T-helper 2 cell (primary cell): ENCODE data around the gene ELP2.
A peak's percentile ranks its signal among the peaks of the same experiment; 100 is the strongest.
"Not testable (repeated sequence)": the region's sequence is repeated elsewhere in the genome, so short reads cannot be mapped to it uniquely, and the experiment has no call there.

Source experiments
- DNase-seq, 5 experiments: peaks; one replicate each; pipeline versions ENCODE4 v3.0.0 to v3.0.0-alpha.2; 2012 to 2022
- total RNA-seq, 2 donors: gene quantifications; one replicate each; lab custom pipeline; 2026; lab: John Stamatoyannopoulos, UW

The ELP2 gene, protein sequence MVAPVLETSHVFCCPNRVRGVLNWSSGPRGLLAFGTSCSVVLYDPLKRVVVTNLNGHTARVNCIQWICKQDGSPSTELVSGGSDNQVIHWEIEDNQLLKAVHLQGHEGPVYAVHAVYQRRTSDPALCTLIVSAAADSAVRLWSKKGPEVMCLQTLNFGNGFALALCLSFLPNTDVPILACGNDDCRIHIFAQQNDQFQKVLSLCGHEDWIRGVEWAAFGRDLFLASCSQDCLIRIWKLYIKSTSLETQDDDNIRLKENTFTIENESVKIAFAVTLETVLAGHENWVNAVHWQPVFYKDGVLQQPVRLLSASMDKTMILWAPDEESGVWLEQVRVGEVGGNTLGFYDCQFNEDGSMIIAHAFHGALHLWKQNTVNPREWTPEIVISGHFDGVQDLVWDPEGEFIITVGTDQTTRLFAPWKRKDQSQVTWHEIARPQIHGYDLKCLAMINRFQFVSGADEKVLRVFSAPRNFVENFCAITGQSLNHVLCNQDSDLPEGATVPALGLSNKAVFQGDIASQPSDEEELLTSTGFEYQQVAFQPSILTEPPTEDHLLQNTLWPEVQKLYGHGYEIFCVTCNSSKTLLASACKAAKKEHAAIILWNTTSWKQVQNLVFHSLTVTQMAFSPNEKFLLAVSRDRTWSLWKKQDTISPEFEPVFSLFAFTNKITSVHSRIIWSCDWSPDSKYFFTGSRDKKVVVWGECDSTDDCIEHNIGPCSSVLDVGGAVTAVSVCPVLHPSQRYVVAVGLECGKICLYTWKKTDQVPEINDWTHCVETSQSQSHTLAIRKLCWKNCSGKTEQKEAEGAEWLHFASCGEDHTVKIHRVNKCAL
- total RNA-seq, result 138 to 172 reads per million in 2 donors

DNA sequence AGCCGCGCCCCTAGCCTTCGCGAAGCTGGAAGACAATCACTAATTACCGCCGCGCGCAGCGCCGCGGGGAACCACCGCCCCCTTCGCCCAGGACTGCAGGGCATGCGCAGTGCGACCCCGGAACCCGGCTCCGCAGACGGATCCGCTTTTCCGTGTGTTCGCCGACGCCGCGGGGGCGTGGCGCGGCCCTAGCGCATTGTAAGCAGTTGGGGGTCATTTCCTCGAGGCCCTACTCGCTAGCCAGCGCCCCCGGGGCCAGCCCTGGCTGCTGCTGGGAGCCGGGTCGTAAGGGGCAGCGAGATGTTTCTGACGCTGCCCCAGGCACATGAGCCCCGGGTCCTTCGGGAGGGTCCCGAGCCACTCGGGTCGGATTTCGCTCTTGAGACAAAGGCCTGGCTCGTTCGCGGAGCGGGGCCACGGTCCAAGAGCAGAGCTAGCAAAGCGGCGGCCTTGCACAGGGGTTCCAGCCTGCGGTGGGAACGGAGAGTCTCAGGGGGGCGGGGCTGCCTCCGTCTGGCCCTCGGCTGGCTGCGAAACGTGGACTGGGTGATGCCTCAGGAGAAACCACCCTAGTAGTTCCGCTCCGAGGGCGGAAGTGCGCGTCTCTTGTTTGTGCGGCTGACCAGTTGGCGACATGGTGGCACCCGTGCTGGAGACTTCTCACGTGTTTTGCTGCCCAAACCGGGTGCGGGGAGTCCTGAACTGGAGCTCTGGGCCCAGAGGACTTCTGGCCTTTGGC is at the start of gene ELP2, which contains the start of gene SLC39A6:
TSS of gene ELP2 (plus strand) at position 600 of the 739 bp plus-strand sequence. CDS start at position 635, 35 bp downstream.
TSS of gene SLC39A6 (minus strand) at position 41 of the 739 bp plus-strand sequence. CDS start 2,333 bp downstream, outside the sequence.
- peak; percentile 89 to 97 (median 93) for DNase-seq

DNA sequence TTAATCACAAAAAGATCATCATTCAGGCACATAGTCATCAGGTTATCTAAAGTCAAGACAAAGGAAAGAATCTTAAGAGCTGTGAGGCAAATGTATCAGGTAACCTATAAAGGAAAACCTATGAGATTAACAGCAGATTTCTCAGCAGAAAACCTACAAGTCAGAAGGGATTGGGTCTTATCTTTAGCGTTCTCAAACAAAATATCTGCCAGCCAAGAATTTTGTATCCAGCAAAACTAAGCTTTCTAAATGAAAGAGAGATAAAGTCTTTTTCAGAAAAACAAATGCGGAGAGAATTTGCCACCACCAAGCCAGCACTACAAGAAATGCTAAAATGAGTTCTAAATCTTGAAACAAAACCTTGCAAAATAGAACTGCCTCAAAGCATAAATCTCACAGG is 48.6 kb upstream of the ELP2 start:
- not testable (repeated sequence) for DNase-seq

DNA sequence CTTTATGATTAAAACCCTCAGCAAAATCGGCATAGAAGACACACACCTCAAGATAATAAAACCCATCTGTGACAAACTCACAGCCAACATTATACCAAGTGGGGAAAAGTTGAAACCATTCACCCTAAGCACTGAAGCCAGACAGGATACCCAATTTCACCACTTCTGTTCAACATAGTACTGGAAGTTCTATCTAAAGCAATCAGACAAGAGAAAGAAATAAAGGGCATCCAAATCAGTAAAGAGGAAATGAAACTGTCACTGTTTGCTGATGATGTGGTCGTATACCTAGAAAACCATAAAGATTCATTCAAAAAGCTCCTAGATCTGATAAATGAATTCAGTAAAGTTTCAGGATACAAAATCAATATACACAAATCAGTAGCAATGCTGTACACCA is 46.0 kb upstream of the ELP2 start:
- peak in 1 of 5 experiments; percentile 35 for DNase-seq

DNA sequence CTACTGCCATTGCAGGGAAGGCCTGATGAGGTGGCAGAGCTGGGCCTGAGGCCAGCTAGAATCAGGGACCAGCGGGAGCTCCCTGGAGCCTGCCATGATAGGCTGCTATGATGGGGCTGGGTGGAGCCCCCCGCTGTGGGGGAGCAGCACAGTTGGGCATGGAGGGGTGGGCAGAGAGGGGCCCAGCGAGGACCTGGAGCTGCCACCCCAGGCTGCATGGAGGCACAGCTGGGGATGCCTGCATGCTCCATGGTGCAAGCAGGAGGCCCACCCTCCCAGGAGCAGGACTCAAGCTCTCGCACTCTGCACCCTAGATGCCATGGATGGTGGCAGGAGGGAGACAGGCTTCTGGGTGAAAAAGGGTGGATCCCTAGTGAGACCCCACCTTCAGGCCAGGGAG is 44.5 kb upstream of the ELP2 start:
- no peak for DNase-seq

DNA sequence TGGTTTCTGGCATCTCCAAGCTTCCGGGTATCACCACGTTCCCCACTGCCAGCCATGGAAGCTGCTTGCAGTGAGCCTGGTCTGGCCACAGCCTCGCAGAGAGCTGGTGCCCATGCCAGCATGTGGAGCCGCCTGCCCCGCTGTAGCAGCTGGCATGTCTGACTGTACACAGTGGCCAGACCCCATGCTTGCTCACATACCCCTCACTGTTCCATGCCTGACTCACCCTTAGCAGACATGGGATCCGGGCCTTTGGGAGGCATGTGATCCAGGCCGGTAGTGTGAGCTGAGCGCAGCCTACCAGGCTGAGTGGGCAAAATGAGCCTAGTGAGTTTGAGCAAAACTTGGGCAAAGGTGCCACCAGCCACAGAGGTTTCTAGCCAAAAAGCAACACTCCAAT is 43.5 kb upstream of the ELP2 start:
- no peak for DNase-seq

DNA sequence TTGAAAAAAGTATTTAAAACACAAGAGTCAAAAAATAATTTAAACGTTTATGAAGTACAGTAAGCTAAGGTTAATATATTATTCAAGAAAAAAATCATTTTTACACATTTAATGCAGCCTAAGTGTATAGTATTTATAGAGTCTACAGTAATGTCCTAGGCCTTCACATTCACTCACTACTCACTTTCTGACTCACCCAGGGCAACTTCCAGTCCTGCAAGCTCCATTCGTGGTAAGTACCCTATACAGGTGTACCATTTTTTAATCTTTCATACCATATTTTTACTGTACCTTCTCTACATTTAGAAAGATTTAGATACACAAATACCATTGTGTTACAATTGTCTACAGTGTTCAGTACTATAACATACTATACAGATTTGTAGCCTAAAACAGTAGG is 41.4 kb upstream of the ELP2 start:
- DNase-seq, result no peak

DNA sequence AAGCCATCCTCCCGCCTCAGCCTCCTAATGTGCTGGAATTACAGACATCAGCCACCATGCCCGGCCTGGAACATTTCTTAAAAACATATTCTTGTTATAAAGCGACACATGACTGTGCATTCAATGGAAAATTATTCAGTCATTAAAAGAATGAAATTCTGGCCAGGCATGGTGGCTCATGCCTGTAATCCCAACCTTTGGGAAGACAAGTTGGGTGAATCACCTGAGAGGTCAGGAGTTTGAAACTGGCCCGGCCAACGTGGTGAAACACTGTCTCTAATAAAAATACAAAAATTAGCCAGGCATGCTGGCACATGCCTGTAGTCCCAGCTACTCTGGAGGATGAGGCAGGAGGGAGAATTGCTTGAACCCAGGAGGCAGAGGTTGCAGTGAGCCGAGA is 40.7 kb upstream of the ELP2 start:
- DNase-seq, result no peak

DNA sequence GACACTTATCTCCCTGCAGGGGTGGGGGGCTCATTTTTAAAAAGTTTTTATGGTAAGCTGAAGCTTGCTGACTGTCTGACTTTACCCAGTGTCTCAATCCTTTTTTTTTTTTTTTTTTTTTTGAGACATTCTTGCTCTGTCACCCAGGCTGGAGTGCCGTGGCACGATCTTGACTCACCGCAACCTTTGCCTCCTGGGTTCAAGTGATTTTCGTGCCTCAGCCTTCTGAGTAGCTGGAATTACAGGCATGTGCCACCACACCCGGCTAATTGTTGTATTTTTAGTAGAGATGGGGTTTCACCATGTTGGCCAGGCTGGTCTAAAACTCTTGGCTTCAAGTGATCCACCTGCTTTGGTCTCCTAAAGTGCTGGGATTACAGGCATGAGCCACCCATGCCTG is 37.6 kb upstream of the ELP2 start:
- not testable (repeated sequence) for DNase-seq

DNA sequence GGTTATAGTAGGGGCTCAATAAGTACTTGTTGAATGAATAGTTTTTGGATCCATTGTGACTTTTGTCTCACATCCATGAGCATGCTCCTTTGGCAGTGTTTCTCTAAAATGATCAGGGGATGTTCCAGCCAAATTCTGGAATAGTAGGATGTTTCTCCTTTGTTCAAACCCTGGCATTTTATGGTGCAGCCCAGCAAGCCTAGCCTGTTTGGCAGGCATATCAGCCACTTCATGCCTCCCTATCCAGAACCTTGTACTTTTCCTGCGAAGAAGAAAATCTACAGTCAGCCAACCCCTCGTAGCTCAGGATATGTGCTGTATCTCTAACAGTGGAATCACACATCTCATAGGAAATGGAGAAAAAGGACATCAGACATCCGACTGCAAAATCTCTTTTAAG is 35.3 kb upstream of the ELP2 start:
- DNase-seq, result no peak

DNA sequence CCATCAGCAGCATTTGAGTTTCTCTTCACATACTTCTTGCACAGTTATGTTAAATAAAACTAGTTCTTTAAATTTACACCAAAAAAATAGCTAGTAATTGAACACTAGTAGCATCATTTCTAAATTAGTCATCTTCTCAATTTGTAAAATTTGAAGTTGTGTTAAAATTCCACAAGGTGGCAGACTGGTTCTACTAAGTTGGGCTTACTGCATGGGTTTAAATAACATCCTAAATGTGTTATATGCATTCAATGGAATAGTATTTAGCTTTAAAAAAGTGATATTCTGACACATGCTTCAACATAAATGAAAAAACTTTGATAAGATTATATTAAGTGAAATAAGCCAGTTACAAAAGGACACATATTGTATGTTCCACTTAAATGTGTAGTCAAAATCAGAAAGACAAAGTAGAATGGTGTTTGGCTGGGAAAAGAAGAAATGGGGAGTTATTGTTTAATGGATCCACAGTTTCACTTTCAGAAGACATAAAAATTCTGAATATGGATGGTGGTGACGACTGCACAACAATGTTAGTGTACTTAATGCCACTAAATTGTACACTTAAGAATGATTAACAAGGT is 33.7 kb upstream of the ELP2 start:
- peak in 2 of 5 experiments; percentile 15 to 67 for DNase-seq

DNA sequence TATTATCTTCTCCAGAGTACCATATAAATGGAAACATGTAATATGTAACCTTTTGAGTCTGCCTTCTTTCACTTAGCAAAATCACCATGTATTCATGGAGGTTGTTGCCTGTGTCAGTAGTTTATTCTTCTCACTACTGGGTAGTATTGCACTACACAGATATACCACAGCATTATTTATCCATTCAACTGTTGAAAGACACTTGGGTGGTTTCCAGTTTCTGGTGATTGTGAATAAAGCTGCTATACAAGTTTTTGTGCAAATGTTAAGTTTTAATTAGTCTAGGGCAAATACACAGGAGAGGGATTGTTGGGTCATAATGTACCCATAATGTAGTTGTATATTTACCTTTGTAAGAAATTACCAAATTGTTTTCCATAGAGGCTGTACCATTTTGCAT is 32.7 kb upstream of the ELP2 start:
- DNase-seq, result no peak

DNA sequence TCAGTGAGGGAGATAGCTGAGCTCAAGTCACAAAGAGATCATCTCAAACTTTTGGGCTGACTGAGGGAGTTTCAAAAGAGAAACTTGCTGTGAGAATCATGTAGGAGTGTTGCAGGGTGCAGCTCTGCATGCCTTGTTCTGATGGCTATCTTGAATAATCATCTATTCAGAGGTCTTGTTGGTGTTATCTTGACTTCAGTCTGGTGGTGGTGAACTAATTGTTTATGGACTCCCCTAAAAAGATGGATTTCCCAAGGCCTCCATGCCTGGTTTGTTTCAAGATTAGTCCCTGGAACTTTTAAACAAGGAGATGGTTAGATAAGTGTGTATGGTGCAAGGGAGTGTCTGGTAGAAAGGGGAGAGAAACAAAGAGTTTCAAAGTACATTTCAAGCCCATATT is 30.4 kb upstream of the ELP2 start:
- DNase-seq, result peak in 1 of 5 experiments; percentile 3

DNA sequence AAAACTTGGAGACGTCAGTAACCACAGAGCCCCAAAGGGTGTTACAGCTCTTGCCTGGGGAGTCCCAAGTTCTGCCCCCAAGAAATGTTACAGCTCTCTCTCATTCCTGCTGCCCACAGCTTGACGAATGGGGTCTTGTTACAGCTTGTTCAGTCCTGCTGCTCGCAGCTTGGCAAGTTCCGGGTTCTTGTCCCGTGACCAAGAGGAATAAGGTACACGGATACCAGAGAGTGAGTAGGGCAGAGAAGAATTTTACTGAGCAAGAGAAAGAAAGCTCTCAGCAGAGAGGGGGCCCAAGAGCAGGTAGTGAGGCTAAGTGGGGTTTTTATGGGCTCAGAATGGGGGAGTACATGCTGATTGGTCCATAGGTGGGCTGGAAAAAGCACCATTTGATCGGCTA is 27.8 kb upstream of the ELP2 start:
- no peak for DNase-seq

DNA sequence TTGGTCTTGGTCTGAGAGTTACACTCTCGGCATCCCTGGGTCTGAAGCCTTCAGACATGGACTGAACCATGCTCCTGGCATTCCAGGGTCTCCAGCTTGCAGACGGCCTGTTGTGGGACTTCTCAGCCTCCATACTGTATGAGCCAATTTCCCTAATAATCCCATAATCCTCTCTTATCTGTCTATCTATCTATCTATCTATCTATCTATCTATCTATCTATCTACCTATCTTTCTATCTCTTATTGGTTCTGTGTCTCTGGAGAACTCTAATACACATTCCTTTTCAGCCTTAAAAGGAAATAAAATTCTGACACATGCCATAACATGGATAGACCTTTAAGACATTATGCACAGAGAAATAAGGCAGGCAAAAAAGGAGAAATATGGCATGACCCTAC is 24.9 kb upstream of the ELP2 start:
- no peak for DNase-seq

DNA sequence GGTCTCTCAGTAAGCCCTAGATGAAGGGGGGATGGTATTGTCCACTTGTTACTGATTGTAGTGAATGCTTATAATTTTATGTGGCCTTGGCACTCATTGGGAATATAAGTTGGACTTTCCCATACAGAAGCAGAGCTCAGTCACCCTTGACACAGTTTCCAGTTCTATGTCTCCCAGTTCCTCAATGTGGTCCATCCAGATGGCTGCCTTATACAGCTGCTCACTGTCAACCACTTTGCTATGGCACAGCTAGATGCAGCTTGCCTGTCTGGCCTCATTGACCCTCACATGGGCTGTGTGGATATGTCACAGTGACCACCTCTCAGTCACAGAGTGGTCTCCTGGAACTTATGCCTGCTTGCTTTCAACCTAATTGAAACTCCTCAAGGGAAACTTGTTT is 22.2 kb upstream of the ELP2 start:
- no peak for DNase-seq

DNA sequence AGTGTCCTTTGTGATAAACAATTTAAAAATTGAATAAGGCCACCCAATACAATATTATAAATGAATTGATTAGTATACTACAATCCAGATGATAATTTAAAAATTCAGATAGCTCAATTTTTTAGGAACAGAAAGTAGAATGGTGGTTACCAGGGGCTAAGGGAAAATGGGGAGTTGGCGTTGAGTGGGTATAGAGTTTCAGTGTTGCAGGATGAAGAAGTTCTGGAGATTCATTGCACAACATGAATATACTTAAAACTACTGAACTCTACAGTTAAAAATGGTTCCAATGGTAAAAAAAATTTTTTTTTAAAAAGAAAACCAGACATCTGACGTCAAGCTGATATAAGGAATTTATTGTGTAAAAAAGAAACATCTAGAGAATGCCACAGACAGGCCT is 21.5 kb upstream of the ELP2 start:
- no peak for DNase-seq

DNA sequence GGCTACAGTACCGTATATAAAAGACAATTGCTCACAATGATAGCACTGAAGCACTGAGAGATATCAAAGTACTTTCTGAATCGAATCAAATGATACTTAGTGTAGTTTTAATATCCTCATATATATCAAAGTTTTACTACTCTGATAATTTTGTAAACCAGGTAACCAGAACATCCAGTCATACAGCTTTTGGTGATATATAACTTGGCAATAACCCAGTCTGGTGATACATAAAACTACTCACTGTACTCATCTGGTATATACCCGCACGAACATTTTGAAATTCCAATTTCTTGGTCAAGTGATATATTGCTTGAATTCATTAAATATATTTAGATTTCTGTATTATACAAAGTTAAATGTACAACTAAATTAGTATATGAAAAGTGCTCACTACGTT is 21.1 kb upstream of the ELP2 start:
- DNase-seq, result no peak

DNA sequence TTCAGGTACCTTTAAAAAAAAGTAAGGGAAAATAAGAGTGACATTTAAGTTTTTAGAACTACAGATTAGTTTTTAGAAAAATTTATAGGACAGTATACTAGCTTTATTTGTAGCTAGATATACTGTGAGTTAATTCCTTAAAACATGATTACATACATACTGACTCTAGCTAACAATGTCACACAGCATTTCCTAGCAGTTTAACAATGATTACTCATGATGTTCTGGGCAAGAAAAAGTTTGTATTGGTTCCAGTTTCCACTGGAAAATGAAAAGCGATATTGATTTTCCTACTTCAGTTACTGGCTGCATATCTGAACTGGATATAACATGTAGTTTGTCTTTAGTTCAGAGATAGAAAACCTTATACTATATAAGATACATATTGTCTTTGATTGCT is 20.0 kb upstream of the ELP2 start:
- DNase-seq, result no peak

DNA sequence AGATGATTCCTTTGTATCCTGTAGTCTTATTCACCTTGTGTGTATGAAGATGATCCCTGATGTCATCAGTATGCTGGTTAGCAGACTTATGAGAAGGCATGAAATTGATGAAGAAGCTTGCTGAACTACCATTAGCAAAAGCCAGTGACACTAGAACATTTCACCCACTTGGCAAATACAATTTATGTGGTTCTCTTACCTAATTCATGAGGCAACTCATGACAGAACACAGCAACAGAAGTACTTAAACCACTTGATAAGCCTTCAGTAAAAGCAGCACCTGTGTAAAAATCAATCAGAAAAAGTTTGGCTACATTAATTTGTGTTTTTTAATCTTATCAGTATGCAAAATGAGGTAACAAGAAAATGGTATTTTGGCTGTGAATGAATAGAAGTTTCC is 17.4 kb upstream of the ELP2 start:
- no peak for DNase-seq

DNA sequence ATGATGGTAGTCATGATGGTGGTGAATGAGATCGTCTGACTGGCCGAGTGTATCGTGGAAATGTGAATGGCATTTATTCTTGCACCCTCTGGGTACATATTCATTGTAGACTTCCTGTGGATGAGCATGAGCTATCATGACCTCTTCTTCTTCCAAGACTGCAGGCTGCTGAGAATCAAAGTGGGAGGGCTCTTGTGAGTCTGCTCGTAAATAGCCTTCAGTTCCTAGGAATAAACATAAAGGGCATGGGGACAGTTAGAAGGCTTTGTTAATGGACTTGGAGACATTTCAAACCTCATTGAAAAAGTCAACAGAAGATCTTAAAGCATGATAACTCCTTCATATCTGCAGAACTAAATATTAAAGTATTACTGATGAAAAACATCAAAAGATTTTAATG is 15.4 kb upstream of the ELP2 start:
- DNase-seq, result no peak

DNA sequence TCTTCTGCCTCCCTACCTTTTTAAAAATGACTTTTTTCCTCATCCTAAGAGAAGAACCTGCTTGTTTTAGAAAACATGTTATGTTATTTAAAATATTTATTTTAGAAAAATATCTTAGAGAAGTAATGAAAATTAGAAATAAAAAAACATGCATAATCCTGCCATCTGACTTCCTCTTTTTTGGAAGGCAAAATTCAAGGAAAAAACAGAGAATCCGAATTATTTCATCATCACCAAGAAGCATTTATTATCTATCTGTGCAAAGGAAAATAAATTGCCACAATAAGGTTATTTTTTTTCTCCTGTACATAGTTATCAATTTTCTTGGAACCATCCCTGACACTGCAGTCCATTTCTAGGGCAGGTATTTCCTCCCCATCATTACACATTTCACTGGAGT is 15.0 kb upstream of the ELP2 start:
- DNase-seq, result no peak

DNA sequence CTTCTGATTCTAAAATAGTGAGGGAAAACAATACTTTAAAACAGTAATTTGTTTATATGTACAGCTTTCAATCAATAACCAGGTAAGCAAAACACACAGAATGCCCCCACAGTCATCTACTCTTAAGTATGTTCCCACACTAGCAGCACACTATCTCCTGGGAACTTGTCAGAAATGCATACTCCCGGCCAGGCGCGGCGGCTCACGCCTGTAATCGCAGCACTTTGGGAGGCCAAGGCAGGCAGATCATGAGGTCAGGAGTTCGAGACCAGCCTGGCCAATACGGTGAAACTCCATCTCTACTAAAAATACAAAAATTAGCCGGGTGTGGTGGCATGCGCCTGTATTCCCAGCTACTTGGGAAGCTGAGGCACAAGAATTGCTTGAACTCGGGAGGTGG is 12.9 kb upstream of the ELP2 start:
- not testable (repeated sequence) for DNase-seq

DNA sequence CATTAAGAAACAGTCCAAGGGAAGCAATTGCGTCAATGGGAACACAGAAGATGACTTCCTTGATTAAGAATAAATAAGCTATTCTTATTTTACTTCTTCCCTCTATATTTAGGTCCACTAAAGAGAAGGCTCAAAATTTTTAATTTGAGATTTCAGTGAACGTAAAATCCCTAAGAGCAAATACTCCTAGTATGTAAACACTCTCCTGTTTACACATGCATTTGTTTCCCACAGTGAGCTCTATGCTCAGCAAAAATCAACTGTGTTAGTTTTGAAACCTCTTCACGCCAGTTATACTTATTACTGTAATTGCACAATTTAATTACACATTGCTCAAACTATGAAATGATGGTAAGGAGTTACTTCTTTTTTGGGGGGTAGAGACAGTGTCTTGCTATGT is 9.4 kb upstream of the ELP2 start:
- no peak for DNase-seq
